Measurements from ENCODE around the gene ARHGAP27.
A peak's percentile ranks its signal among the peaks of the same experiment; 100 is the strongest.

ARHGAP27 gene

DNA sequence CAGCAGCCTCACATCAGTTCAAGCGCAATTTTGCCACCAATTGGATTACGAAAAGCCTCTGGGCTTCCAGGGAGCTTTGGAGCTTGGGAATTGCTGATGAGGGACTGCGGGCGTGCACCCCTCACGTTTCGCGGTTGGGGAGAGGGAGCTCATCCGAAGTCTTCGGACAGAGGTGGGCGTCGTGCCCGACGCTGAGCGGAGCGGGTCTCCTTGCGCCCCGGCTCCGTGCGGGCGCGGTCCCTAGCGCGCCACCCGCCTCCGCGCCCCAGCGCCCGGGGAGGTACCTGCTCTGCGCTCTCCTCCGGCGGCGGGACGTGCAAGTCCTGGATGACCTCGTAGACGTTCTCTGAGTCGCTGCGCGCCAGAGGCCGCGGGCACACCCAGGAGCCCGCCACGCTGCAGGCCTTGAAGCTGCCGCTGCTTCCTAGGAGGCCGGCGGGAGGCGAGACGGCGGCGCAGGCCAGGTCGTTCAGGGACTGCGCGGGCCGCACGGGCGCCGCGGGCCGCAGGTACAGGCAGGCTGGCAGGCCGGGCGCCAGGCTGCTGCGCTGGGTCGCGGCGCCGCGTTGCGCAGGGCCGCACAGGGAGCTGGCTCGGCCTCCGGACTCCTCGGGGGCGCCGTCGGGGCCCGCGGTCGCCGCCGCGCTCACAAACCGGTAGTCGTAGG, 3.2 kb downstream of the ARHGAP27 start:
- Histone ChIP-seq H2BK120ac (ENCODE audit: low read depth, low read length) (no peak overlapping the region), H3K27me3 (ENCODE audit: control insufficient read depth in 3 of 3, insufficient read depth in 3 of 3, low read depth in 1 of 3, low read length in 3 of 3) (peaks cover 34 to 54% (median 54%) of the 10 kb centered on the region in 3 experiments), H3K4me3 (ENCODE audit: low read length in 2 of 2) (no peak overlapping the region), H2BK5ac (ENCODE audit: low read length) (no peak overlapping the region), H3K18ac (ENCODE audit: low read length) (no peak overlapping the region), H4K8ac (ENCODE audit: low read depth, low read length) (no peak overlapping the region), H2BK15ac (ENCODE audit: low read length) (no peak overlapping the region), H3K79me1 (ENCODE audit: low read depth, low read length) (no peaks in the 10 kb centered on the region), H2AK5ac (ENCODE audit: low read depth, low read length) (peak overlapping the region; percentile 37), H3K14ac (ENCODE audit: low read length) (peak overlapping the region; percentile 3), H2BK12ac (ENCODE audit: low read length) (no peak overlapping the region), H3K4me1 (ENCODE audit: control insufficient read depth in 2 of 2, insufficient read depth in 1 of 2, low read depth in 1 of 2, low read length in 2 of 2) (peaks cover 8 to 16% of the 10 kb centered on the region in 2 donors), H3K36me3 (replicated peaks in 1 of 2; ENCODE audit: control insufficient read depth in 2 of 2, insufficient read depth in 2 of 2, low read length in 2 of 2) (no peaks in the 10 kb centered on the region), H3K23ac (ENCODE audit: low read depth, low read length, poor library complexity) (peak overlapping the region; percentile 85), H3K27ac (replicated peaks; ENCODE audit: low read length) (no peak overlapping the region), H3K4ac (ENCODE audit: low read length) (no peak overlapping the region), H4K91ac (ENCODE audit: low read depth, low read length, poor library complexity) (no peak overlapping the region), H2AFZ (ENCODE audit: low read length) (peak overlapping the region; percentile 74), H3K9me3 (replicated peaks in 1 of 2; ENCODE audit: control insufficient read depth in 2 of 2, insufficient read depth in 1 of 2, low read depth in 1 of 2, low read length in 2 of 2) (peaks cover 0 to 2% of the 10 kb centered on the region in 2 donors), H3K9ac (ENCODE audit: low read depth, low read length, poor library complexity) (no peak overlapping the region), H3K4me2 (ENCODE audit: insufficient read depth, low read length, poor library complexity, severe bottlenecking) (peak overlapping the region; percentile 37)
- DNase-seq (ENCODE audit: low spot score): no peak
- no CpG with 5 or more reads among the region's 82 CpGs for WGBS, 2 donors (ENCODE audit: extremely low coverage in 2 of 2, insufficient read length in 2 of 2, insufficient replicate concordance in 1 of 2)

DNA sequence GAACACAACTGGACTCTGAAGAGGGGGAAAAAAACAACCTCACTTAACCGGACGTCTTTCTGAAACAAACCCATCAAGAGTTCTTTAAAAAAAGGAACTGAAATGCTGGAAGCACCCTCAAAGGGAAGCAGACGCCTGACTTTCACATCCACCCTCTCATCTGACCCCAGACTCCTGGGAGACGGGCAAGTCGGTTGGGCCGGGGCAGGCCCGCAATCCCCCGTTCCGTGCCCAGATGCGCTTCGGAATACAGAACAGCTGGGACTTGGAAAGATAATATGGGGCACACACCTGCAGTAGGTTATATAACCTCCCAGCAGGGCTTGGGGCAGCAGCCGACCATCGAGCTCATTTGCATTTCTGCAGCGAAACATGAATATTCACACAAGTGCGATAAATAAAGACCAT, 3.7 kb downstream of the ARHGAP27 start:
- Histone ChIP-seq H2BK15ac (ENCODE audit: low read length) (no peak overlapping the region), H3K9me3 (replicated peaks in 1 of 2; ENCODE audit: control insufficient read depth in 2 of 2, insufficient read depth in 1 of 2, low read depth in 1 of 2, low read length in 2 of 2) (peaks cover 0 to 2% of the 10 kb centered on the region in 2 donors), H4K8ac (ENCODE audit: low read depth, low read length) (no peak overlapping the region), H3K23ac (ENCODE audit: low read depth, low read length, poor library complexity) (no peak overlapping the region), H3K9ac (ENCODE audit: low read depth, low read length, poor library complexity) (no peak overlapping the region), H2AK5ac (ENCODE audit: low read depth, low read length) (no peak overlapping the region), H2BK12ac (ENCODE audit: low read length) (no peak overlapping the region), H3K18ac (ENCODE audit: low read length) (no peak overlapping the region), H2AFZ (ENCODE audit: low read length) (no peak overlapping the region), H3K79me1 (ENCODE audit: low read depth, low read length) (no peaks in the 10 kb centered on the region), H3K27ac (replicated peaks; ENCODE audit: low read length) (no peak overlapping the region), H3K27me3 (ENCODE audit: control insufficient read depth in 3 of 3, insufficient read depth in 3 of 3, low read depth in 1 of 3, low read length in 3 of 3) (peaks cover 34 to 54% (median 54%) of the 10 kb centered on the region in 3 experiments), H3K4me3 (ENCODE audit: low read length in 2 of 2) (no peak overlapping the region), H2BK5ac (ENCODE audit: low read length) (no peak overlapping the region), H4K91ac (ENCODE audit: low read depth, low read length, poor library complexity) (no peak overlapping the region), H3K36me3 (replicated peaks in 1 of 2; ENCODE audit: control insufficient read depth in 2 of 2, insufficient read depth in 2 of 2, low read length in 2 of 2) (no peaks in the 10 kb centered on the region), H3K4ac (ENCODE audit: low read length) (no peak overlapping the region), H3K4me1 (ENCODE audit: control insufficient read depth in 2 of 2, insufficient read depth in 1 of 2, low read depth in 1 of 2, low read length in 2 of 2) (peaks cover 8 to 16% of the 10 kb centered on the region in 2 donors), H2BK120ac (ENCODE audit: low read depth, low read length) (no peak overlapping the region), H3K4me2 (ENCODE audit: insufficient read depth, low read length, poor library complexity, severe bottlenecking) (no peak overlapping the region), H3K14ac (ENCODE audit: low read length) (no peak overlapping the region)
- DNase-seq (ENCODE audit: low spot score): no peak
- WGBS, 2 donors (ENCODE audit: extremely low coverage in 2 of 2, insufficient read length in 2 of 2, insufficient replicate concordance in 1 of 2): no CpG with 5 or more reads among the region's 15 CpGs

DNA sequence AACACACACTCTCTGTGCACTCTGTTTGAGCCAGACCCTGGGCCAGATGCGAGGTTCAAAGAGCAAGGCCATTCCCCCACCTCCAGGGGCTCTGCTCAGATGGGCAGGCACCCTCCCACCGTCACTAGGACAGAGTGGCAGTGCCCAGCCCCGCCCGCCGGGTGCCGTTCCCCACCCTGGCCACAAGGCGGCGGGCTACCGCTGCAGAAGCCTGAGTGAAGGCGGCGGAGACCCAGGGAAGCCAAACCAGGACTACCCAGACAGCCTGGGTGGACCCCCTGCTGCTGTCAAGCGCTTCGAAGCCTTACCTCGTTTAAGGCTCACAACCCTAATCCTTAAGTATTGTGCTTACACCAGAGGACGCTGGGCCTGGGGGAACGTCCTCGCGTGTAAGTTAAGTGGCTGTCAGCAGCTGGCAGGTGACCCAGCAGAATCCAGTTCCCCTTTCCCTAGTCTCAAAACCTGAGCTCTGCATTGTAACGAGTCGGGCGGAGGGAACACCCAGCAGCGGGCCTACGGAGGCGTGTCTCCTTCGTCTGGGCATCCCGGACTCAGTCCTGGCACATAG, 4.5 kb downstream of the ARHGAP27 start:
- Histone ChIP-seq H2BK5ac (ENCODE audit: low read length) (no peak overlapping the region), H3K79me1 (ENCODE audit: low read depth, low read length) (no peaks in the 10 kb centered on the region), H3K4me1 (ENCODE audit: control insufficient read depth in 2 of 2, insufficient read depth in 1 of 2, low read depth in 1 of 2, low read length in 2 of 2) (peaks cover 7 to 16% of the 10 kb centered on the region in 2 donors), H2BK15ac (ENCODE audit: low read length) (no peak overlapping the region), H3K23ac (ENCODE audit: low read depth, low read length, poor library complexity) (no peak overlapping the region), H4K91ac (ENCODE audit: low read depth, low read length, poor library complexity) (no peak overlapping the region), H3K36me3 (replicated peaks in 1 of 2; ENCODE audit: control insufficient read depth in 2 of 2, insufficient read depth in 2 of 2, low read length in 2 of 2) (no peaks in the 10 kb centered on the region), H3K4me3 (ENCODE audit: low read length in 2 of 2) (no peak overlapping the region), H4K8ac (ENCODE audit: low read depth, low read length) (no peak overlapping the region), H3K18ac (ENCODE audit: low read length) (no peak overlapping the region), H3K27me3 (ENCODE audit: control insufficient read depth in 3 of 3, insufficient read depth in 3 of 3, low read depth in 1 of 3, low read length in 3 of 3) (peaks cover 34 to 54% (median 52%) of the 10 kb centered on the region in 3 experiments), H3K14ac (ENCODE audit: low read length) (no peak overlapping the region), H3K9me3 (replicated peaks in 1 of 2; ENCODE audit: control insufficient read depth in 2 of 2, insufficient read depth in 1 of 2, low read depth in 1 of 2, low read length in 2 of 2) (peaks cover 0 to 2% of the 10 kb centered on the region in 2 donors), H3K27ac (replicated peaks; ENCODE audit: low read length) (no peak overlapping the region), H3K9ac (ENCODE audit: low read depth, low read length, poor library complexity) (no peak overlapping the region), H2BK12ac (ENCODE audit: low read length) (no peak overlapping the region), H2AFZ (ENCODE audit: low read length) (no peak overlapping the region), H3K4me2 (ENCODE audit: insufficient read depth, low read length, poor library complexity, severe bottlenecking) (no peak overlapping the region), H2AK5ac (ENCODE audit: low read depth, low read length) (no peak overlapping the region), H3K4ac (ENCODE audit: low read length) (no peak overlapping the region), H2BK120ac (ENCODE audit: low read depth, low read length) (no peak overlapping the region)
- no CpG with 5 or more reads among the region's 26 CpGs for WGBS, 2 donors (ENCODE audit: extremely low coverage in 2 of 2, insufficient read length in 2 of 2, insufficient replicate concordance in 1 of 2)
- DNase-seq (ENCODE audit: low spot score): no peak

DNA sequence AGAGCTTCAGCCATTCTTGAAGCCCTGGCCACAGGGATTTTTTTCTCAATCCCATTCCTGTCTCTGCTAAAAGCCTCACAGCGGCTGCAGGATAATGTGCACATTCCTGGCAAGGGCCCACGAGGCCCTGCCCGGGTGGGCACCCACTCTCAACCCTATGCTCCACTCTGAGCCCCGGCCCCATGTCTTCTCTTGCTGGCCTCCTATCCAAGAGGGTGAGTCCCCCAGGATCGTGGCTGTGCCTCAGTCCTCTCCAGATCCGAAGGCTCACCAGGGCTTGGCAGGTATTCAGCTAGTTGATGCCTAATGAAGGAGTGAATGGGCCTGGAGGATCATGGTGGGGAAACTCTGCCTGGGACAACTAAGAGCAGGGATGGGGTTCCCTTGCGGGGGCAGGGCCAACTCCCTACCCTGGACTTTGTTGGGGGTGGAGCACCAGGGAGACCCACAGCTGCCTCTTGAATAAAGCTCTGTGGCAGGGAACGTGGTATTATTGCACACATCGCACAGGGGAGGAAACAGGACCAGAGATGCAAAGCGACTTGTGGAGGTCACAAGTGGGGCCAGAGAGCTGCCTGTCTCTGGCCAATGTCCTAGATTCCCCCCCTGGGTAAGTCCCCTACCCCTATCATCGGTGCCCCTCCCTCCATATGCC, 5.4 kb downstream of the ARHGAP27 start:
- Histone ChIP-seq H3K4me1 (ENCODE audit: control insufficient read depth in 2 of 2, insufficient read depth in 1 of 2, low read depth in 1 of 2, low read length in 2 of 2) (peaks cover 7 to 13% of the 10 kb centered on the region in 2 donors), H4K8ac (ENCODE audit: low read depth, low read length) (no peak overlapping the region), H3K79me1 (ENCODE audit: low read depth, low read length) (no peaks in the 10 kb centered on the region), H3K4me3 (ENCODE audit: low read length in 2 of 2) (no peak overlapping the region), H3K4ac (ENCODE audit: low read length) (no peak overlapping the region), H2BK5ac (ENCODE audit: low read length) (no peak overlapping the region), H3K23ac (ENCODE audit: low read depth, low read length, poor library complexity) (no peak overlapping the region), H3K27ac (replicated peaks; ENCODE audit: low read length) (no peak overlapping the region), H3K9ac (ENCODE audit: low read depth, low read length, poor library complexity) (no peak overlapping the region), H2AFZ (ENCODE audit: low read length) (no peak overlapping the region), H2BK120ac (ENCODE audit: low read depth, low read length) (no peak overlapping the region), H3K14ac (ENCODE audit: low read length) (no peak overlapping the region), H3K4me2 (ENCODE audit: insufficient read depth, low read length, poor library complexity, severe bottlenecking) (no peak overlapping the region), H2BK15ac (ENCODE audit: low read length) (no peak overlapping the region), H2AK5ac (ENCODE audit: low read depth, low read length) (no peak overlapping the region), H4K91ac (ENCODE audit: low read depth, low read length, poor library complexity) (no peak overlapping the region), H3K27me3 (ENCODE audit: control insufficient read depth in 3 of 3, insufficient read depth in 3 of 3, low read depth in 1 of 3, low read length in 3 of 3) (peaks cover 33 to 53% (median 45%) of the 10 kb centered on the region in 3 experiments), H3K18ac (ENCODE audit: low read length) (no peak overlapping the region), H3K9me3 (replicated peaks in 1 of 2; ENCODE audit: control insufficient read depth in 2 of 2, insufficient read depth in 1 of 2, low read depth in 1 of 2, low read length in 2 of 2) (peaks cover 0 to 2% of the 10 kb centered on the region in 2 donors), H2BK12ac (ENCODE audit: low read length) (no peak overlapping the region), H3K36me3 (replicated peaks in 1 of 2; ENCODE audit: control insufficient read depth in 2 of 2, insufficient read depth in 2 of 2, low read length in 2 of 2) (no peaks in the 10 kb centered on the region)
- DNase-seq (ENCODE audit: low spot score): no peak
- WGBS, 2 donors (ENCODE audit: extremely low coverage in 2 of 2, insufficient read length in 2 of 2, insufficient replicate concordance in 1 of 2): no CpG with 5 or more reads among the region's 11 CpGs

Data from neuronal stem cell (in vitro differentiated cells).